ENCODE results near the gene PTPN7. TPM values are rescaled to one million over a fixed set of nuclear protein-coding genes. Genes with fewer than 3 reads are reported as not detected.

PTPN7 gene
- polyA plus RNA-seq, 1 of the 3 experiments (the other 2 are of a cell fraction) = not detected

- peaks cover 9 to 19% of the 10 kb centered on the region in 2 experiments; a peak in 1 of 4 replicates for H3K4me1 ChIP-seq (ENCODE audit: control insufficient read depth in 1 of 2, insufficient read depth in 2 of 2, low read depth in 1 of 2, low read length in 1 of 2)
- no peak overlapping the region for H3K9ac ChIP-seq
- H3K79me2 ChIP-seq (ENCODE audit: insufficient read depth) = no peaks in the 10 kb centered on the region
- no peaks in the 10 kb centered on the region for H3K9me2 ChIP-seq
- H2AFZ ChIP-seq (ENCODE audit: low read depth) = no peak overlapping the region
- H3K4me3 ChIP-seq (ENCODE audit: low read depth in 2 of 2, low read length in 1 of 2) = no peak overlapping the region
- DNase-seq = no peak
- H3F3A ChIP-seq (replicated peaks; ENCODE audit: insufficient read depth) = peaks cover 13% of the 10 kb centered on the region
- no peaks in the 10 kb centered on the region for H3K27me3 ChIP-seq (ENCODE audit: insufficient read depth)
- no peak overlapping the region for H3K4me2 ChIP-seq
- H3K9me3 ChIP-seq = no peaks in the 10 kb centered on the region
- ChIA-PET CTCF (interaction anchor here (0.7 to 2.7 kb wide), 4 partner anchors 18 to 258 kb away, joined by 3 to 20 read pairs (median 6); no protein-coding TSS in a partner anchor), POLR2A (no interaction called here)
- H3K27ac ChIP-seq (ENCODE audit: low read depth in 2 of 2, low read length in 1 of 2) = no peak overlapping the region
- no peaks in the 10 kb centered on the region for H4K20me1 ChIP-seq (ENCODE audit: insufficient read depth)
- H3K36me3 ChIP-seq (replicated peaks in 1 of 2; ENCODE audit: control insufficient read depth in 1 of 2, insufficient read depth in 2 of 2, low read length in 1 of 2) = no peaks in the 10 kb centered on the region
- WGBS (ENCODE audit: low lambda C conversion rate) = 93% methylated on average over 4 of the region's 4 CpGs
- TF ChIP-seq FOXM1 (IDR thresholded peaks at IDR 0.05; ENCODE audit: low read depth) = no peak
These were observed 7.1 kb downstream of the PTPN7 start for GRCh38 chr1:202153284-202153683.

DNA sequence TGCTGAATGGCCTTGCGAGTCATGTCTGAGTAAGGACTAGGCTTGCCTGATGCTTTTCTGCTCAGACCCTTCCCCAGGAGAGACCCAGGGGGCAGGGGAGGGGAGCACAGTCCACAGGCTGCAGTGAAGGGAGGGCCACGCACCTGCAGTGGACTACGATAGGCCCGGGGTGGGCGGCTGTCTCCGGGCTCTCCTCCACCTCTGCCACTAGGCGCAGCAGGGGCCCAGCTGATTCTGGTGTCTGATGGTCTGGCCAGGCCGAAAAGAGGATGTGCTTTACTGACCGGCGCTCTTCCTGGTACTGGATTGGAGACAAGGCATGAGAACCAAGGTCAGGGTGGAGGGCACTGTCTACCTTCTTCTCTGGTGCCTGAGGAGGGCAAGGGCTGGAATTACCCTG lies 8.0 kb downstream of the PTPN7 start:
- Histone ChIP-seq H3K9me3 (no peaks in the 10 kb centered on the region), H3K4me3 (ENCODE audit: low read depth in 2 of 2, low read length in 1 of 2) (no peak overlapping the region), H3K36me3 (replicated peaks in 1 of 2; ENCODE audit: control insufficient read depth in 1 of 2, insufficient read depth in 2 of 2, low read length in 1 of 2) (no peaks in the 10 kb centered on the region), H3K27me3 (ENCODE audit: insufficient read depth) (no peaks in the 10 kb centered on the region), H3K4me2 (no peak overlapping the region), H3F3A (replicated peaks; ENCODE audit: insufficient read depth) (peaks cover 13% of the 10 kb centered on the region), H3K4me1 (ENCODE audit: control insufficient read depth in 1 of 2, insufficient read depth in 2 of 2, low read depth in 1 of 2, low read length in 1 of 2) (peaks cover 9 to 19% of the 10 kb centered on the region in 2 experiments; a peak in 1 of 4 replicates), H3K9ac (no peak overlapping the region), H2AFZ (ENCODE audit: low read depth) (no peak overlapping the region), H3K79me2 (ENCODE audit: insufficient read depth) (no peaks in the 10 kb centered on the region), H3K27ac (ENCODE audit: low read depth in 2 of 2, low read length in 1 of 2) (no peak overlapping the region), H3K9me2 (no peaks in the 10 kb centered on the region), H4K20me1 (ENCODE audit: insufficient read depth) (no peaks in the 10 kb centered on the region)
- CTCF ChIA-PET = interaction anchor here (0.6 to 1.9 kb wide), 4 partner anchors 17 to 153 kb away, joined by 3 to 6 read pairs (median 3); no protein-coding TSS in a partner anchor
- 95% methylated on average over 6 of the region's 10 CpGs for whole genome bisulfite sequencing (ENCODE audit: low lambda C conversion rate)
- no peak for TF ChIP-seq ELF1 (IDR thresholded peaks at IDR 0.05)
- no peak for TF ChIP-seq TCF12 (IDR thresholded peaks at IDR 0.05)
- no peak for TF ChIP-seq RCOR1 (IDR thresholded peaks at IDR 0.05; ENCODE audit: low read length)
- TF ChIP-seq, protein P1, sequence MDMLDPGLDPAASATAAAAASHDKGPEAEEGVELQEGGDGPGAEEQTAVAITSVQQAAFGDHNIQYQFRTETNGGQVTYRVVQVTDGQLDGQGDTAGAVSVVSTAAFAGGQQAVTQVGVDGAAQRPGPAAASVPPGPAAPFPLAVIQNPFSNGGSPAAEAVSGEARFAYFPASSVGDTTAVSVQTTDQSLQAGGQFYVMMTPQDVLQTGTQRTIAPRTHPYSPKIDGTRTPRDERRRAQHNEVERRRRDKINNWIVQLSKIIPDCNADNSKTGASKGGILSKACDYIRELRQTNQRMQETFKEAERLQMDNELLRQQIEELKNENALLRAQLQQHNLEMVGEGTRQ (IDR thresholded peaks at IDR 0.05; ENCODE audit: borderline replicate concordance, low read depth, low read length) = no peak
- TF ChIP-seq NRF1 (IDR thresholded peaks at IDR 0.05; ENCODE audit: low read depth, low read length) = no peak
- no peak for TF ChIP-seq TAF1 (IDR thresholded peaks at IDR 0.05; ENCODE audit: borderline replicate concordance, low read depth, low read length)
- TF ChIP-seq EZH2phosphoT487 (IDR thresholded peaks at IDR 0.05; ENCODE audit: borderline replicate concordance, low read depth) = no peak
- TF ChIP-seq NFIC (IDR thresholded peaks at IDR 0.05; ENCODE audit: borderline replicate concordance) = no peak
- TF ChIP-seq ZBTB33 (IDR thresholded peaks at IDR 0.05; ENCODE audit: borderline replicate concordance, low read depth) = no peak
- no peak for TF ChIP-seq RFX5 (IDR thresholded peaks at IDR 0.05; ENCODE audit: low read length)
- no peak for TF ChIP-seq FOSL2 (IDR thresholded peaks at IDR 0.05; ENCODE audit: borderline replicate concordance, low read depth)
- TF ChIP-seq CHD2 (IDR thresholded peaks at IDR 0.05; ENCODE audit: low read length, partially characterized antibody) = no peak
- TF ChIP-seq USF1 (IDR thresholded peaks at IDR 0.05; ENCODE audit: borderline replicate concordance, low read depth) = no peak
- TF ChIP-seq REST (IDR thresholded peaks at IDR 0.05; ENCODE audit: low read depth, low read length) = no peak
- POLR2A ChIA-PET = no interaction called here
- DNase-seq = no peak
